WTC11 (cell line): Measurements from ENCODE around the gene MYO1F. TPM values are rescaled to one million over a fixed set of nuclear protein-coding genes. Genes with fewer than 3 reads are reported as not detected.

Experiments
- ATAC-seq: fragments of 200-7000 bp; cut with Tn5 transposase; 2 replicates; pipeline ENCODE4 v1.10.0; 2021; ENCODE audit warnings: mild to moderate bottlenecking, moderate library complexity
- CTCF ChIA-PET: fragments of 300-600 bp; sonication (Branson Sonifier 250); formaldehyde crosslinking; loops from one replicate; lab custom pipeline; 2021; ENCODE audit warnings: antibody characterized with exemption; lab: Charles Lee
- POLR2A ChIA-PET: fragments of 350-600 bp; sonication (Branson Sonifier 250); formaldehyde crosslinking; loops from one replicate; lab custom pipeline; 2021; ENCODE audit warnings: antibody characterized with exemption; lab: Charles Lee
- DNase-seq: peaks from one replicate; pipeline ENCODE4 v3.0.0; 2021; ENCODE audit warnings: low spot score
- H3K27ac Mint-ChIP-seq: 2 replicates; pipeline ENCODE4 v1.8.0; 2021; ENCODE audit warnings: mixed read lengths
- H3K27me3 Mint-ChIP-seq: 2 replicates; pipeline ENCODE4 v1.8.0; 2021; ENCODE audit warnings: low read depth, mild to moderate bottlenecking, moderate library complexity, mixed read lengths
- H3K36me3 Mint-ChIP-seq: 2 replicates; pipeline ENCODE4 v1.8.0; 2021; ENCODE audit warnings: mixed read lengths
- H3K4me1 Mint-ChIP-seq: 2 replicates; pipeline ENCODE4 v1.8.0; 2022; ENCODE audit warnings: mixed read lengths
- H3K4me3 Mint-ChIP-seq: 2 replicates; pipeline ENCODE4 v1.8.0; 2021; ENCODE audit warnings: mild to moderate bottlenecking, moderate library complexity, mixed read lengths
- H3K9me3 Mint-ChIP-seq: 2 replicates; pipeline ENCODE4 v1.8.0; 2021; ENCODE audit warnings: mixed read lengths
- AFF4 ChIP-seq: sonication (generic); formaldehyde crosslinking; IDR thresholded peaks from 2 replicates; pipeline ENCODE4 v1.8.1; 2023; ENCODE audit warnings: mild to moderate bottlenecking, missing genetic modification reagents, borderline replicate concordance
- AR ChIP-seq: fragments of 250-450 bp; sonication (Bioruptor Pico); IDR thresholded peaks from 2 replicates; pipeline ENCODE4 v1.9.0; 2021; ENCODE audit warnings: mild to moderate bottlenecking
- CDX4 ChIP-seq: fragments of 250-450 bp; sonication (Bioruptor Pico); IDR thresholded peaks from 2 replicates; pipeline ENCODE4 v1.9.0; 2021; ENCODE audit warnings: moderate library complexity, mild to moderate bottlenecking, inconsistent platforms, borderline replicate concordance
- E2F4 ChIP-seq: sonication (generic); formaldehyde crosslinking; IDR thresholded peaks from 2 replicates; pipeline ENCODE4 v1.8.1; 2022; ENCODE audit warnings: low read depth, mild to moderate bottlenecking, moderate library complexity, missing genetic modification reagents, borderline replicate concordance
- ESRRA ChIP-seq: sonication (generic); formaldehyde crosslinking; IDR thresholded peaks from 2 replicates; pipeline ENCODE4 v1.8.1; 2022; ENCODE audit warnings: mild to moderate bottlenecking, missing genetic modification reagents, borderline replicate concordance
- FOXP1 ChIP-seq: sonication (generic); formaldehyde crosslinking; IDR thresholded peaks from 2 replicates; pipeline ENCODE4 v1.8.0; 2022; ENCODE audit warnings: missing genetic modification reagents, mild to moderate bottlenecking, moderate library complexity, borderline replicate concordance
- HMGXB4 ChIP-seq: sonication (generic); formaldehyde crosslinking; IDR thresholded peaks from 2 replicates; pipeline ENCODE4 v1.8.1; 2023; ENCODE audit warnings: mild to moderate bottlenecking, moderate library complexity, missing genetic modification reagents
- MYBL2 ChIP-seq: sonication (generic); formaldehyde crosslinking; IDR thresholded peaks from 2 replicates; pipeline ENCODE4 v1.8.1; 2023; ENCODE audit warnings: mild to moderate bottlenecking, moderate library complexity, missing genetic modification reagents
- NFE2L1 ChIP-seq: sonication (generic); formaldehyde crosslinking; IDR thresholded peaks from 2 replicates; pipeline ENCODE4 v1.8.1; 2023; ENCODE audit warnings: missing genetic modification reagents
- NR3C1 ChIP-seq: sonication (generic); formaldehyde crosslinking; conservative IDR thresholded peaks from 2 replicates; pipeline ENCODE4 v1.8.1; 2023; ENCODE audit warnings: low read depth, mild to moderate bottlenecking, missing genetic modification reagents
- SMAD4 ChIP-seq: sonication (generic); formaldehyde crosslinking; IDR thresholded peaks from 2 replicates; pipeline ENCODE4 v1.8.0; 2022; ENCODE audit warnings: mild to moderate bottlenecking, missing genetic modification reagents
- SP1 ChIP-seq: sonication (generic); formaldehyde crosslinking; conservative IDR thresholded peaks from 2 replicates; pipeline ENCODE4 v1.8.1; 2022; ENCODE audit warnings: missing genetic modification reagents
- USF1 ChIP-seq: sonication (generic); formaldehyde crosslinking; IDR thresholded peaks from 2 replicates; pipeline ENCODE4 v1.8.0; 2022; ENCODE audit warnings: mild to moderate bottlenecking, missing genetic modification reagents
- ZNF671 ChIP-seq: fragments of 250-450 bp; sonication (Bioruptor Pico); IDR thresholded peaks from 2 replicates; pipeline ENCODE4 v1.8.0; 2021; ENCODE audit warnings: mild to moderate bottlenecking
- total RNA-seq: library from RNA; stranded (reverse); gene quantifications from 3 replicates; pipeline ENCODE4 v1.2.3, GENCODE V29; 2021
- TF ChIP-seq, protein P1 (sequence below): sonication (generic); formaldehyde crosslinking; IDR thresholded peaks from 2 replicates; pipeline ENCODE4 v1.8.0; 2022; ENCODE audit warnings: mild to moderate bottlenecking, missing genetic modification reagents
- TF ChIP-seq, protein P2 (sequence below): sonication (generic); formaldehyde crosslinking; IDR thresholded peaks from 2 replicates; pipeline ENCODE4 v1.8.1; 2023; ENCODE audit warnings: mild to moderate bottlenecking, missing genetic modification reagents
- TF ChIP-seq, protein P3 (sequence below): sonication (generic); formaldehyde crosslinking; IDR thresholded peaks from 2 replicates; pipeline ENCODE4 v1.8.0; 2022; ENCODE audit warnings: missing genetic modification reagents

The MYO1F gene
- total RNA-seq, 1 experiment from 2014 or later: 2.8 TPM

DNA sequence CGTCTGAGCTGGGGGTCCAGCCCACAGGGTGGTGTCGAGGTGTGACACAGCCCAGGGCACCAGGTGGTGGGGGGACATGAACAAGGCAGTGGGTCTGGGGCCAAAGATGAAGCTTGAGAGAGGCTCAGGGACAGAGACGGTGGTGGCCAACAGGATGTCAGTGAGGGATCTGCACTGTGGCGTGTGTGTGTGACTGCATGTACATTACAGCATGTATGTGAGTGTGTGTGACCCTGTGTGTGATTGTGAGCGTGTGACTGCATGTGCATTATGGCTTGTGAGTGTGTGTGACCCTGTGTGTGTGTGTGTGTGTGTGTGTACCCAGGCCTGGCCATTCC lies 31.7 kb upstream of the MYO1F start:
- H3K4me1 Mint-ChIP-seq: peaks cover 46% of the 10 kb centered on the region
- peak; percentile 4; the same call in 1 of the 2 replicates for ATAC-seq
- CTCF ChIA-PET: interaction anchor here (0.5 to 2.4 kb wide), 3 partner anchors 15 to 193 kb away, joined by 3 to 11 read pairs (median 3); no protein-coding TSS in a partner anchor
- TF ChIP-seq ESRRA (CRISPR knock-in tag) (no peak), FOXP1 (CRISPR knock-in tag) (no peak), NFE2L1 (CRISPR knock-in tag) (no peak), CDX4 (no peak), AFF4 (no peak), USF1 (CRISPR knock-in tag) (no peak), HMGXB4 (no peak), ZNF671 (CRISPR knock-in tag) (no peak), AR (CRISPR knock-in tag) (no peak), SP1 (CRISPR knock-in tag) (no peak), NR3C1 (CRISPR knock-in tag) (no peak), SMAD4 (CRISPR knock-in tag) (no peak), MYBL2 (CRISPR knock-in tag) (no peak), E2F4 (CRISPR knock-in tag) (no peak)
- TF ChIP-seq, protein P1, sequence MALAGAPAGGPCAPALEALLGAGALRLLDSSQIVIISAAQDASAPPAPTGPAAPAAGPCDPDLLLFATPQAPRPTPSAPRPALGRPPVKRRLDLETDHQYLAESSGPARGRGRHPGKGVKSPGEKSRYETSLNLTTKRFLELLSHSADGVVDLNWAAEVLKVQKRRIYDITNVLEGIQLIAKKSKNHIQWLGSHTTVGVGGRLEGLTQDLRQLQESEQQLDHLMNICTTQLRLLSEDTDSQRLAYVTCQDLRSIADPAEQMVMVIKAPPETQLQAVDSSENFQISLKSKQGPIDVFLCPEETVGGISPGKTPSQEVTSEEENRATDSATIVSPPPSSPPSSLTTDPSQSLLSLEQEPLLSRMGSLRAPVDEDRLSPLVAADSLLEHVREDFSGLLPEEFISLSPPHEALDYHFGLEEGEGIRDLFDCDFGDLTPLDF (CRISPR knock-in tag): no peak
- TF ChIP-seq, protein P2, sequence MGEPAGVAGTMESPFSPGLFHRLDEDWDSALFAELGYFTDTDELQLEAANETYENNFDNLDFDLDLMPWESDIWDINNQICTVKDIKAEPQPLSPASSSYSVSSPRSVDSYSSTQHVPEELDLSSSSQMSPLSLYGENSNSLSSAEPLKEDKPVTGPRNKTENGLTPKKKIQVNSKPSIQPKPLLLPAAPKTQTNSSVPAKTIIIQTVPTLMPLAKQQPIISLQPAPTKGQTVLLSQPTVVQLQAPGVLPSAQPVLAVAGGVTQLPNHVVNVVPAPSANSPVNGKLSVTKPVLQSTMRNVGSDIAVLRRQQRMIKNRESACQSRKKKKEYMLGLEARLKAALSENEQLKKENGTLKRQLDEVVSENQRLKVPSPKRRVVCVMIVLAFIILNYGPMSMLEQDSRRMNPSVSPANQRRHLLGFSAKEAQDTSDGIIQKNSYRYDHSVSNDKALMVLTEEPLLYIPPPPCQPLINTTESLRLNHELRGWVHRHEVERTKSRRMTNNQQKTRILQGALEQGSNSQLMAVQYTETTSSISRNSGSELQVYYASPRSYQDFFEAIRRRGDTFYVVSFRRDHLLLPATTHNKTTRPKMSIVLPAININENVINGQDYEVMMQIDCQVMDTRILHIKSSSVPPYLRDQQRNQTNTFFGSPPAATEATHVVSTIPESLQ (CRISPR knock-in tag): no peak
- TF ChIP-seq, protein P3, sequence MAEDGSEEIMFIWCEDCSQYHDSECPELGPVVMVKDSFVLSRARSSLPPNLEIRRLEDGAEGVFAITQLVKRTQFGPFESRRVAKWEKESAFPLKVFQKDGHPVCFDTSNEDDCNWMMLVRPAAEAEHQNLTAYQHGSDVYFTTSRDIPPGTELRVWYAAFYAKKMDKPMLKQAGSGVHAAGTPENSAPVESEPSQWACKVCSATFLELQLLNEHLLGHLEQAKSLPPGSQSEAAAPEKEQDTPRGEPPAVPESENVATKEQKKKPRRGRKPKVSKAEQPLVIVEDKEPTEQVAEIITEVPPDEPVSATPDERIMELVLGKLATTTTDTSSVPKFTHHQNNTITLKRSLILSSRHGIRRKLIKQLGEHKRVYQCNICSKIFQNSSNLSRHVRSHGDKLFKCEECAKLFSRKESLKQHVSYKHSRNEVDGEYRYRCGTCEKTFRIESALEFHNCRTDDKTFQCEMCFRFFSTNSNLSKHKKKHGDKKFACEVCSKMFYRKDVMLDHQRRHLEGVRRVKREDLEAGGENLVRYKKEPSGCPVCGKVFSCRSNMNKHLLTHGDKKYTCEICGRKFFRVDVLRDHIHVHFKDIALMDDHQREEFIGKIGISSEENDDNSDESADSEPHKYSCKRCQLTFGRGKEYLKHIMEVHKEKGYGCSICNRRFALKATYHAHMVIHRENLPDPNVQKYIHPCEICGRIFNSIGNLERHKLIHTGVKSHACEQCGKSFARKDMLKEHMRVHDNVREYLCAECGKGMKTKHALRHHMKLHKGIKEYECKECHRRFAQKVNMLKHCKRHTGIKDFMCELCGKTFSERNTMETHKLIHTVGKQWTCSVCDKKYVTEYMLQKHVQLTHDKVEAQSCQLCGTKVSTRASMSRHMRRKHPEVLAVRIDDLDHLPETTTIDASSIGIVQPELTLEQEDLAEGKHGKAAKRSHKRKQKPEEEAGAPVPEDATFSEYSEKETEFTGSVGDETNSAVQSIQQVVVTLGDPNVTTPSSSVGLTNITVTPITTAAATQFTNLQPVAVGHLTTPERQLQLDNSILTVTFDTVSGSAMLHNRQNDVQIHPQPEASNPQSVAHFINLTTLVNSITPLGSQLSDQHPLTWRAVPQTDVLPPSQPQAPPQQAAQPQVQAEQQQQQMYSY (CRISPR knock-in tag): no peak

More for the DNA sequence above, 31.7 kb upstream of the MYO1F start:
- Mint-ChIP-seq H3K9me3 (no peaks in the 10 kb centered on the region), H3K36me3 (peaks cover 9% of the 10 kb centered on the region), H3K27ac (peak overlapping the region; percentile 88), H3K27me3 (no peaks in the 10 kb centered on the region), H3K4me3 (peak overlapping the region; percentile 65)
- DNase-seq: no peak
- POLR2A ChIA-PET: no interaction called here
